Activated CD4-positive, alpha-beta T cell treated with anti-CD3 and anti-CD28 coated beads for 24 hours (primary cell): Measurements from ENCODE around the gene DHX35.
"Not testable (repeated sequence)": the region's sequence is repeated elsewhere in the genome, so short reads cannot be mapped to it uniquely, and the experiment has no call there.

Experiments
- DNase-seq, 2 donors: peaks; one replicate each; pipeline ENCODE4 v3.0.0-alpha.2; 2020; ENCODE audit warnings: low read depth in 2 of 2

DHX35 gene

GRCh38 chr20:38975539-38976120 lies 13.5 kb downstream of the DHX35 start:
- DNase-seq: no peak

- DNase-seq: no peak
Measured at GRCh38 chr20:38979434-38979833, 17.3 kb downstream of the DHX35 start.

GRCh38 chr20:38979842-38980241 lies 17.7 kb downstream of the DHX35 start:
- DNase-seq: no peak

- DNase-seq: no peak
Measured at GRCh38 chr20:38982291-38982690, 20.1 kb downstream of the DHX35 start.

GRCh38 chr20:38985060-38985459 lies 22.9 kb downstream of the DHX35 start:
- DNase-seq: no peak

- no peak for DNase-seq
Measured at GRCh38 chr20:38985603-38986170, 23.5 kb downstream of the DHX35 start.

GRCh38 chr20:38986663-38987062 lies 24.5 kb downstream of the DHX35 start:
- no peak for DNase-seq

GRCh38 chr20:38987777-38988176 lies 25.6 kb downstream of the DHX35 start:
- DNase-seq: no peak

GRCh38 chr20:38990728-38991127 lies 28.6 kb downstream of the DHX35 start:
- no peak for DNase-seq

GRCh38 chr20:38991814-38992704 lies 29.9 kb downstream of the DHX35 start:
- no peak for DNase-seq

- no peak for DNase-seq
Measured at GRCh38 chr20:38995536-38996044, 33.4 kb downstream of the DHX35 start.

GRCh38 chr20:38996866-38997265 lies 34.7 kb downstream of the DHX35 start:
- DNase-seq: not testable (repeated sequence)

GRCh38 chr20:38997622-38998021 lies 35.5 kb downstream of the DHX35 start:
- peak; percentile 15 to 62 for DNase-seq

- no peak for DNase-seq
Measured at GRCh38 chr20:38999217-38999616, 37.1 kb downstream of the DHX35 start.

- no peak for DNase-seq
Measured at GRCh38 chr20:38999965-39000910, 38.1 kb downstream of the DHX35 start.

GRCh38 chr20:39004508-39004907 lies 42.4 kb downstream of the DHX35 start:
- no peak for DNase-seq

GRCh38 chr20:39009348-39009747 lies 47.2 kb downstream of the DHX35 start:
- DNase-seq: no peak

- DNase-seq: no peak
Measured at GRCh38 chr20:39010496-39010895, 48.4 kb downstream of the DHX35 start.

- no peak for DNase-seq
Measured at GRCh38 chr20:39013662-39014109, 51.5 kb downstream of the DHX35 start.

- DNase-seq: no peak
Measured at GRCh38 chr20:39016041-39016440, 53.9 kb downstream of the DHX35 start.

GRCh38 chr20:39016506-39016905 lies 54.4 kb downstream of the DHX35 start:
- no peak for DNase-seq
